Activated naive CD8-positive, alpha-beta T cell treated with anti-CD3 and anti-CD28 coated beads for 36 hours (primary cell): ENCODE results near the gene SELENOI. TPM values are rescaled to one million over a fixed set of nuclear protein-coding genes. Genes with fewer than 3 reads are reported as not detected.
A peak's percentile ranks its signal among the peaks of the same experiment; 100 is the strongest.
"Not testable (repeated sequence)": the region's sequence is repeated elsewhere in the genome, so short reads cannot be mapped to it uniquely, and the experiment has no call there.

Source experiments
- DNase-seq: peaks from one replicate; pipeline ENCODE4 v3.0.0; 2021
- H3K27ac Mint-ChIP-seq: one replicate; pipeline ENCODE4 v1.8.0; 2022; ENCODE audit warnings: mild to moderate bottlenecking, moderate library complexity, mixed read lengths
- H3K27me3 Mint-ChIP-seq: one replicate; pipeline ENCODE4 v1.8.0; 2022; ENCODE audit warnings: mild to moderate bottlenecking, mixed read lengths
- H3K36me3 Mint-ChIP-seq: one replicate; pipeline ENCODE4 v1.8.0; 2021; ENCODE audit warnings: mild to moderate bottlenecking, mixed read lengths
- H3K4me1 Mint-ChIP-seq: one replicate; pipeline ENCODE4 v1.8.0; 2021; ENCODE audit warnings: mixed read lengths
- H3K4me3 Mint-ChIP-seq: one replicate; pipeline ENCODE4 v1.8.0; 2022; ENCODE audit warnings: mild to moderate bottlenecking, moderate library complexity, mixed read lengths
- H3K9me3 Mint-ChIP-seq: one replicate; pipeline ENCODE4 v1.8.0; 2022; ENCODE audit warnings: mixed read lengths
- total RNA-seq, 2 experiments: library from RNA; stranded (reverse); gene quantifications; one replicate each; pipeline ENCODE4 v1.2.3, GENCODE V29; 2021

The SELENOI gene, protein sequence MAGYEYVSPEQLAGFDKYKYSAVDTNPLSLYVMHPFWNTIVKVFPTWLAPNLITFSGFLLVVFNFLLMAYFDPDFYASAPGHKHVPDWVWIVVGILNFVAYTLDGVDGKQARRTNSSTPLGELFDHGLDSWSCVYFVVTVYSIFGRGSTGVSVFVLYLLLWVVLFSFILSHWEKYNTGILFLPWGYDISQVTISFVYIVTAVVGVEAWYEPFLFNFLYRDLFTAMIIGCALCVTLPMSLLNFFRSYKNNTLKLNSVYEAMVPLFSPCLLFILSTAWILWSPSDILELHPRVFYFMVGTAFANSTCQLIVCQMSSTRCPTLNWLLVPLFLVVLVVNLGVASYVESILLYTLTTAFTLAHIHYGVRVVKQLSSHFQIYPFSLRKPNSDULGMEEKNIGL
- 10 to 100 TPM; 59.0 to 60.6 TPM for total RNA-seq

DNA sequence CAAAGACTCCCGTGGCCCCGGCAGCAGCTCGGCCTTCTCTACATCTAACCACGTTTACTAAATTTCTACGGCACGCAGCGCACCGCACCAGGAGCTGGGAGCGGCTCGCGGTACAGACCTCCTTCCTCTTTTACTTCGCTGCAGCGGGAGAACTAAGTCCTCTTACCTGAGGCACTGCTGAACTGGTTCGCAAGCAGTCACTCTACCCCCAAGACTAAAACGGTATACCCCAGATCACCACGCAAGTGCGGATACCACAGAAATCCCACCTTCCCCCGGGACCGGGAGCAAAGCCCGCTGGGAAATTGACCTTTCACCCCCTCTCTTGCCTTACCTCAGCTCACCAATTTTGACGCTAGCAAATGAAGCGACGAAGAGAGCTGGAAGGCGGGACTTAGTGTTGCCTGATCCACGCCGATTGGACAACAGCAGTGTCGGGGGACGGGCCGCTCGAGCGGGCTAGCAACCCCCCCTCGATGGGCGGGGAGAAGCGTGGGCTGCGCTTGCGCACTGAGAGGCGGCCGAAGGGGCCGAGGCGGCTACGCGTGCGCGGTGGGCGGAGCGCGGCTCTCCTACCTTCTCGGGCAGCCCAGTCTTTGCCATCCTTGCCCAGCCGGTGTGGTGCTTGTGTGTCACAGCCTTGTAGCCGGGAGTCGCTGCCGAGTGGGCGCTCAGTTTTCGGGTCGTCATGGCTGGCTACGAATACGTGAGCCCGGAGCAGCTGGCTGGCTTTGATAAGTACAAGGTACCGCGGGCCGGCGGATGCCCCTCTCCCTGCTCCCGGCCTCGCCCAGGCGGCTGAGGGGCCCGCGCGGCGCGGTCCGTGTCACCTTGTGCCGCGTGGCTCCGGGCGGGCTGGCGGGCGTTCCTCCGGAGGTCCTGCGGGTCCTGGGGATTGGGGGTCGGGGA is at the start of gene SELENOI:
TSS of gene SELENOI (plus strand) at position 599 of the 909 bp plus-strand sequence. CDS start at position 689, 90 bp downstream.
- Mint-ChIP-seq H3K27ac (peak within 1 kb of the TSS; percentile 97), H3K4me3 (peak within 1 kb of the TSS; percentile 96), H3K27me3 (no peaks in the 10 kb centered on the region), H3K9me3 (no peaks in the 10 kb centered on the region), H3K4me1 (peaks cover 29% of the 10 kb centered on the region), H3K36me3 (peaks cover 31% of the 10 kb centered on the region)
- peak; percentile 100 for DNase-seq

DNA sequence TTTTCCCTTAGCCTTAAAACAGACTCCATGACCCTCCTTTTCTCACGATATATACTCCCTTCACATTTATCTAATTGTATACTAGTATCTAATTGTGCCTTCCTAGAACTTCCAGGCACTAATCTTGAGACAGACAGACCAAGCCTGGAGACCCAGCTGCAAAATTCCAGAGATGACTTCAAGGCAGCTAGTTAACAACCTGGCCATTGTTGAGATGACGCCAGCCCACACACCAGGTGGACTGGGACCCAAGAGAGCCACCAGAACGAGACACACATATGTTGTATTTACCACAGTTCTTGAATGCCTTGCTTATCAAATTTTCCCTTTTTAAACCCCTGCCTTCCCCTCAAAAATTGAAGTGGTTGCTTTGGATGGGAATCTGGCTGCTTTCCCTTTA is 48.9 kb upstream of the SELENOI start:
- Mint-ChIP-seq H3K27me3 (no peaks in the 10 kb centered on the region), H3K4me3 (no peak overlapping the region), H3K9me3 (no peaks in the 10 kb centered on the region), H3K27ac (no peak overlapping the region), H3K36me3 (no peaks in the 10 kb centered on the region), H3K4me1 (peaks cover 6% of the 10 kb centered on the region)
- no peak for DNase-seq

DNA sequence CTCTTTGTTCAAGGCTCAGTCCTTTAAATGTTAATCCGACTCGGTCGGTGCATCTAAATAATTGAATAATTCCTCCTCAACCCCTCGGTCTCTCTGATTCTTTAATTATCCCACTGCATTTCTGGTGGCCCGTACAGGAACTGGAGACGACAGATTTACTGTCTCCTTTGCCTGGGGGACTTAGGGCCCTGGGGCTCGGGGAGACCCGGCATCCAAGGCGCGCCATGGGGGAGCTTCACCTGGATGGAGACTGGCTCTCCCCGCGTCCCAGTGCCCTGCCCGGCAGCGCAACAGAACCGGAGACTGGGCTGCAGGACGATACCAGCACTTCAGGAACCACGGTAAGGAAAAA is 47.7 kb upstream of the SELENOI start:
- no peaks in the 10 kb centered on the region for H3K4me1 Mint-ChIP-seq
- no peak for DNase-seq
- H3K36me3 Mint-ChIP-seq, result no peaks in the 10 kb centered on the region
- no peaks in the 10 kb centered on the region for H3K9me3 Mint-ChIP-seq
- H3K4me3 Mint-ChIP-seq, result no peak overlapping the region
- H3K27ac Mint-ChIP-seq, result no peak overlapping the region
- H3K27me3 Mint-ChIP-seq, result no peaks in the 10 kb centered on the region

DNA sequence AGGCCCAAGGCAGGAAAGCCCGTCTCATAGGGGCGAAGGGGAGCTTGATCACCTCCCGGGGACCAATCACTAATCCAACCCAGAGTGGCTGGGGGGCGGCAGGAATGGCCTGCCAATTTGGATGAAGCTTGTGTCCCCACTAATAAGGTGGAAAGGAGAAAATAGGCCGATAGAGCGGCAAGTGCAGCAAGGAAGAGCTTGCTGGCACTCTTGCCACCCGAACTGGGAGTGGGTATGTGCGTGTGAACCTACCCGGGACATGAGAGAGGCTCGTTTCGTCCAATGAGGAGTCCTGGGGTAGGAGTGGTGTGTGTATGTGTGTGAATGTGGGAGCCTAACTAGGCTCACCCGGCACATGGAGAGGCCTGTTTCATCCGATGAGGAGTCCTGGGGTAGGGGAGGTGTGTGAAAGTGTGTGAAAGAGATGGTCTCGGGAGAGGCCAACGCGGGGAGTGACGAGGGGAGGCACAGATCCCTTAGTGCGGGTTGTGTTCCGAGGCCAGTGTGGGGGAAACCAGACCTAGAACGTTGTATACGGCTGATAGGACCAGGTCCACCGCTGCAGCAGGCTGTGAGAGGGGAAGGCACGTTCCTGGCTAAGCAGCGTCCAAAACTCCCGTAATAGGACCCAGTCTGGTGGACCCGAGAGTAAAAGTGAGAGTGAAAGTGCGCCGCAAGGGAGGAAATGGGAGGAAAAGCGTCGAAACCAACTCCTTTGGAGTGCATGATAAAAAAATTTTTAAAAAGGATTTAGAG is 47.1 kb upstream of the SELENOI start:
- no peaks in the 10 kb centered on the region for H3K4me1 Mint-ChIP-seq
- DNase-seq, result peak; percentile 42

DNA sequence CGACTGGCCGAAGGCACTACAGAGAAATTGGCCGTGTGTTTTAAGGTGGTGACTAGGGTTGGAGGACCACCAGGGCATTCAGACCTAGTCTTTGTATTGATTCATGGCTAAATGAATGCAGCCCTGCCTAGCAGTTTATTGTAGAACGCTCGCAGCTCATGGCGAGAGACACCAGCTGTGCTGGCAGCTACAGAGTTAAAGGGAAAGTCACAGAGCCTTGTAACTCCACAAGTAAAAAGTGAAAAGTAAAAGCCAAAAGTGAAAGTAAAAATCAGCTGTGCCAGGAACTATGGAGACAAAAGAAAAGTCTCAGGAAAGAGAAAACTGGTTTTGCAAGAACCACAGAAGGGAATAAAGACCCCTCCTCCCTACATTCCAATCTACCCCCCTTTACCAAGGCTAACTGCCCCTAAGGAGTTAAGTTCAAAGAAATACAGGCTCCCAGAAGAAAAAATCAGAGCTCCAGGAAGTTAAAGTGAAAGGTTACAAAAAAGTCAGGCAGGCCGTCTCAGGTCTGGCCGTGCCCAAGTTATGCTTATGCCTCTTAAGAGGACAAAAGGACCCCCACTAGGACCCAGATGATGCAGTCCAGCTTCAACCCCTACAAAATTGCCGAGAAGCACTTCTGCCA is 46.4 kb upstream of the SELENOI start:
- H3K27me3 Mint-ChIP-seq, result no peaks in the 10 kb centered on the region
- no peaks in the 10 kb centered on the region for H3K9me3 Mint-ChIP-seq
- no peaks in the 10 kb centered on the region for H3K4me1 Mint-ChIP-seq
- H3K4me3 Mint-ChIP-seq, result no peak overlapping the region
- no peak overlapping the region for H3K27ac Mint-ChIP-seq
- H3K36me3 Mint-ChIP-seq, result no peaks in the 10 kb centered on the region
- DNase-seq, result no peak

More for the DNA sequence above, 47.1 kb upstream of the SELENOI start:
- Mint-ChIP-seq H3K4me3 (no peak overlapping the region), H3K27ac (no peak overlapping the region), H3K9me3 (no peaks in the 10 kb centered on the region), H3K27me3 (no peaks in the 10 kb centered on the region), H3K36me3 (no peaks in the 10 kb centered on the region)

DNA sequence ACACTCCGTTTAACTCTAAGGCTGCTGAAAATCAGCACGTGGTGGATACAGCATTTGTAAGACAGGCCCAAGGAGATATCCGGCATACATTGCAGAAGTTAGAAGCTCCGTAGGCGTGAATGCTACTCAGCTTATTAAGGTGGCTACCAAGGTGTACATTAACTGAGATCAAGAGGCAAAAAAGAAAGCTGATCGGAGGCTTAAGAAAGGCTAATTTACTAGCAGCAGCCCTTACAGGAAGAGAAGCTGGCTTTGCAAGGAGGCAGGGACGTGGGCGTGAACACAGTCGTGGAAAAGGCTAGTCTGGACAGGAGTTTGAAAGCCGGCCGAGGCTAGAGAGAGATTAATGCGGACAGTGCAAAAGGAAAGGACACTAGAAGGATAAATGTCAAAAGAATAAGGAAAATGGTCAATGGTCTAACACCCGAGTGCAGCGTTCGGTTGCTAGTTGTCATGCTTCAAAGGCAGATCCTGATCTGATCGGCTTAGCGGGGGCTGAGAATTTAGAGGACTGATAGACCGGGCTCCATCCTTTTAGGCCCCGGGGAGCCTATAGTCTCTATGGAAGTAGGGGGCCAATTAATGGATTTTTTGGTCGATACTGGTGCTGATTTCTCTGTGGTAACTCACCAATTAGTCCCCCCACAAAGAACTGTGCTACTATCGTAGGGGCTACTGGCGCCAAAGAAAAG is 45.6 kb upstream of the SELENOI start:
- no peak overlapping the region for H3K27ac Mint-ChIP-seq
- no peak for DNase-seq
- no peaks in the 10 kb centered on the region for H3K27me3 Mint-ChIP-seq
- H3K36me3 Mint-ChIP-seq, result no peaks in the 10 kb centered on the region
- H3K4me1 Mint-ChIP-seq, result no peaks in the 10 kb centered on the region
- no peak overlapping the region for H3K4me3 Mint-ChIP-seq
- H3K9me3 Mint-ChIP-seq, result no peaks in the 10 kb centered on the region

DNA sequence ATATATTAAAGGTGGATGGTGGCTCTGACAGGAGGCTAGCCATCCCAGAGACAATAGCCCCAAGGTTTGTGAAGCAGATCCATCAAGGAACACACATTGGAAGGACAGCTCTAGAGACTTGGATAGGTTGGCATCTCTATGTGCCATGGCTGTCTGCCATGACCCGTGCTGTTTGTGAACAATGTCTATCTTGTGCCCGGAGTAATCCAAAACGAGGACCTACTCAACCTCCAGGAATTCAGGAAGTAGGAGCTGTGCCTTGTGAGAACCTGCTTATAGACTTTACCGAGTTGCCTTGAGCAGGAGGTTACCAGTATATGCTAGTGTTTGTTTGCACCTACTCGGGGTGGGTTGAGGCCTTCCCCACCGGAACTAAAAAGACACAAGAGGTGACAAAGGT is 43.1 kb upstream of the SELENOI start:
- H3K9me3 Mint-ChIP-seq, result no peaks in the 10 kb centered on the region
- no peak overlapping the region for H3K27ac Mint-ChIP-seq
- no peaks in the 10 kb centered on the region for H3K4me1 Mint-ChIP-seq
- H3K4me3 Mint-ChIP-seq, result no peak overlapping the region
- no peaks in the 10 kb centered on the region for H3K36me3 Mint-ChIP-seq
- DNase-seq, result no peak
- no peaks in the 10 kb centered on the region for H3K27me3 Mint-ChIP-seq

DNA sequence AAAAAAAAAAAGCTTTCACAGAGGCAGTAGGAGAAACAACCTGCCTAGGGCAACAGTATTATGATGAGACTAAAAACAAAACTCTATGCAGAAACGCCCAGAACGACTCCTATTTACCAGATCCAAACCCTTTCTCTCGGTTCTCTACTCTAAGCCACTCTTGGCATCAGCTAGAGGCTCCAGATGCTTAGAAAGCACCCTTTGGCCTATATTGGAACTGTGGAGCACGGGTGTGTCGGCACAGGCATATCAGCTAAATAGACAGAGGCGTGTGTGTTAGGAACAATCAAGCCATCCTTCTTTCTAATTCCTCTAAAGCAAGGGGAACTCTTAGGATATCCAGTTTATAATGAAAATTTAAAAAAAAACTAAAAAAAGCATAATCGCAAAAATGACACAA is 40.8 kb upstream of the SELENOI start:
- not testable (repeated sequence) for H3K27ac Mint-ChIP-seq, H3K4me3 Mint-ChIP-seq, H3K9me3 Mint-ChIP-seq, DNase-seq, H3K4me1 Mint-ChIP-seq, H3K27me3 Mint-ChIP-seq, H3K36me3 Mint-ChIP-seq

DNA sequence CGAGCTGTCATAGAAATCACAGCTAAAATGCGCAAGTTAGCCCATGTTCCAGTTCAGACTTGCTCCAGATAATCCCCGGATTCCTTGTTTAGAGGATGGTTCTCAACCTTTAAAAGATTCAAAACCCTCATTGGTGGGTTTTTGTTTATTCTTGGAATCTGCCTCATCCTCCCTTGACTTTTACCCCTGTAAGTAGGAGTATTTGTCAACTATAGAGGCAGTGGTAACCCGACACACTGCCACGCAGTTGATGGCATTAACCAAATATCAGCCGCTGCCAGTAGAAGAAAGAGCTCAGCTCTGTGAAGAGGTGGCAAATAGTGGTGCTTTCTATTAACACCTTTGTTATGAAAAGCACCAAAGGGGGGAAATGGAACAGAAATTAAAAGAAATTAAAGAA is 40.4 kb upstream of the SELENOI start:
- no peak overlapping the region for H3K27ac Mint-ChIP-seq
- H3K4me3 Mint-ChIP-seq, result no peak overlapping the region
- no peaks in the 10 kb centered on the region for H3K27me3 Mint-ChIP-seq
- H3K4me1 Mint-ChIP-seq, result no peaks in the 10 kb centered on the region
- H3K36me3 Mint-ChIP-seq, result no peaks in the 10 kb centered on the region
- H3K9me3 Mint-ChIP-seq, result no peaks in the 10 kb centered on the region
- DNase-seq, result no peak

DNA sequence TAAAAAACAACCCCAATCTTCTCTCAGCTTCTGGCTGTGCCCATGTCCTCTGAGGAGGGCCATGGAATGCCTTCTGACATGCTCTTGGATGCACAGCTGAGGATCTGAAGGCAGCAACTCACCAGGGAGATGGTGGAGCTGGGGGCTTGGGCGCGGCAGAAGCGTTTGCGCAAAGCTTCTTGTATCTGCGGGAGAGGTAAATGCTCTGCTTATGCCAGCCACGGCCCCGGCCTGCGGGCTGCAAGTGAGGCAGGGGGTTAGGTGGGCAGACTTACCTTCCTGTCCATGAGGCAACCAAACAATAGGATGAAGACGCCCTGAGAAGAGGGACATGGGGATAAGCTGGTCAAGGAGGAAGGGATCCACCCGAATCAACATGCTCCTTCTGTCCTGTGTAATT is 36.0 kb upstream of the SELENOI start:
- no peaks in the 10 kb centered on the region for H3K27me3 Mint-ChIP-seq
- no peaks in the 10 kb centered on the region for H3K9me3 Mint-ChIP-seq
- H3K4me1 Mint-ChIP-seq, result no peaks in the 10 kb centered on the region

DNA sequence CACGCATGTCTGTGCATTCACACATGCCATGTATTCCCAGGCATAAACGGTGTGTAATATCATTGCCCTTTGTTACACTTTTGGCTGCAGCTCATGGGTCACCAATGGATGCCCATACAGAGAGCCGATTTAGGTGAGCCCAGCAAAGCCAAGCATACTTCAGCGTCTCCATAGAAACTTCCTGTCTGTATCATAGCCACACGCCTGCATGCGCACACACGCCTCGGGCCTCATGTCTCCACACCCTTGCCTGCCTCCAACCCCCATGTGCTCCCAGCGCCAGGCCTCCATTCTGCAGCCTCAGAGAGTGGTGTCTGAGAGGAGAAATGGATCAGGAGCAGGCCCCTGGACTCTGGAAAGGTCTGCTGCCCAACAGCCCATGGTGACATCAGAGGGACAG is 33.5 kb upstream of the SELENOI start:
- Mint-ChIP-seq H3K27me3 (no peaks in the 10 kb centered on the region), H3K36me3 (no peaks in the 10 kb centered on the region), H3K27ac (no peak overlapping the region), H3K9me3 (no peaks in the 10 kb centered on the region), H3K4me3 (no peak overlapping the region), H3K4me1 (peaks cover 4% of the 10 kb centered on the region)
- no peak for DNase-seq

More for the DNA sequence above, 36.0 kb upstream of the SELENOI start:
- H3K27ac Mint-ChIP-seq, result no peak overlapping the region
- no peaks in the 10 kb centered on the region for H3K36me3 Mint-ChIP-seq
- no peak overlapping the region for H3K4me3 Mint-ChIP-seq
- DNase-seq, result no peak

DNA sequence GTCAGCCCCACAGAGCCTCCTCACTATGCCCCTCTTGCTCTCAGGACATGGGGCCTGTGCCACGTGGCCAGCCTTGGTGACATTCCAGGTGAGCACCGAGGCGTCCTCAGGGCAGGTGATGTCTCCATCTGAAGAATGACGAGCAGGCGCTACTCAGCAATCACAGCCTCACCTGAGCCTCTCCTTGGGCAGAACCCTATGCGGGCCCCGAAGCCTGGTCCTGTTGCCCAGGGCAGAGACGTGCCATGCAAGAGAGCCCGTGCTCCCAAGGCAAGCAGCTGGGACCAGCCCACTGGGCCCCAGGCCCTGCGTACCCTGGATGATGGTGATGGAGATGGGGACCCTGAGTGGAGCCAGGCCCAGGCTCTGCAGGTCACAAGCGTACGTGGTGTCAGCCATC is 32.5 kb upstream of the SELENOI start:
- Mint-ChIP-seq H3K9me3 (no peaks in the 10 kb centered on the region), H3K27me3 (no peaks in the 10 kb centered on the region), H3K27ac (no peak overlapping the region), H3K4me1 (peaks cover 4% of the 10 kb centered on the region), H3K36me3 (no peaks in the 10 kb centered on the region), H3K4me3 (no peak overlapping the region)
- DNase-seq, result no peak

DNA sequence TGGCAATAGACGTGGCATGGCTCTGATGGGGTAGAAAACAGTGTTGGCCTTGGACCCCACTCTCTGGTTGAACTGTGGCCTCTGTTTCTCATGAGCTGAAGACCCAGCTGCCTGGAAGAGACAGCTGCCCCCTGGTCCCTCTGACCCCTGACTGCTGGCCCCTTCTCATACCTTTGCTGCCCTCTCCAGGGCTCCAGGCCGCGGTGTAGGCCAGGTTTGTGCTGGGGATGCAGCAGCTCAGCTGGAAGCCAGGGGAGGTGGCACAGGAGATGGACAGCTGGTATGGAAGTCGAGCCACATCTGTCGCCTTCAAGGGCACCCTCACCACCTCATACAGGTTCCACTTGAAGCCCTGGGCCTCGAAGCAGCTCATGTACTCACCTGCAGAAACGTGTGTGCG is 31.7 kb upstream of the SELENOI start:
- H3K27ac Mint-ChIP-seq, result no peak overlapping the region
- H3K36me3 Mint-ChIP-seq, result no peaks in the 10 kb centered on the region
- no peaks in the 10 kb centered on the region for H3K9me3 Mint-ChIP-seq
- H3K27me3 Mint-ChIP-seq, result no peaks in the 10 kb centered on the region
- H3K4me3 Mint-ChIP-seq, result no peak overlapping the region
- DNase-seq, result no peak
- peaks cover 4% of the 10 kb centered on the region for H3K4me1 Mint-ChIP-seq

DNA sequence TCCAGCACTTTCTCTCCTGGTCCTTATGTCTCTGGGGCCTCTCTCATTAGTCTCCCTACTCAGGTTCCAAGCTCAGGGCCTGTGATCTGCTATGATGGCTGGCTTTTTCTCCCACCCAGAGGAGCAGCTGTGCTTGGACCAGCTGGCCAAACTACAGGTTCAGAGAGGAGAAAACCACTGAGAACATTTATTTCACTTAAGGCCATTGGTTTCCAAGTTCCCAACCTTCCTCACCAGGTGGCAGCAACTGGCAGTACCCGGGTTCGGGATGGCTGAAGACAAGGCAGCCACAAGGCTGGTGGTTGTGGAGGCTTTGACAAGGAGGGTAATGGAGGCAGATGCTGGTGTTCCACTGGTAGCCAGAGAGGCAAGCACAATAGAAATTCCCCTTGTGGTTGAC is 29.9 kb upstream of the SELENOI start:
- DNase-seq, result no peak
- no peaks in the 10 kb centered on the region for H3K9me3 Mint-ChIP-seq
- H3K36me3 Mint-ChIP-seq, result no peaks in the 10 kb centered on the region
- H3K4me1 Mint-ChIP-seq, result peaks cover 4% of the 10 kb centered on the region
- H3K27me3 Mint-ChIP-seq, result no peaks in the 10 kb centered on the region
- no peak overlapping the region for H3K4me3 Mint-ChIP-seq
- H3K27ac Mint-ChIP-seq, result no peak overlapping the region
